HG03159 (cell line): ENCODE measurements around the gene RNF214.

Experiments
- ATAC-seq: cut with Tn5 transposase; IDR thresholded peaks from one replicate; pipeline ENCODE4 v1.9.1; 2021; ENCODE audit warnings: mild to moderate bottlenecking, moderate library complexity; ENCODE audit not compliant: unreplicated experiment

RNF214 gene

DNA sequence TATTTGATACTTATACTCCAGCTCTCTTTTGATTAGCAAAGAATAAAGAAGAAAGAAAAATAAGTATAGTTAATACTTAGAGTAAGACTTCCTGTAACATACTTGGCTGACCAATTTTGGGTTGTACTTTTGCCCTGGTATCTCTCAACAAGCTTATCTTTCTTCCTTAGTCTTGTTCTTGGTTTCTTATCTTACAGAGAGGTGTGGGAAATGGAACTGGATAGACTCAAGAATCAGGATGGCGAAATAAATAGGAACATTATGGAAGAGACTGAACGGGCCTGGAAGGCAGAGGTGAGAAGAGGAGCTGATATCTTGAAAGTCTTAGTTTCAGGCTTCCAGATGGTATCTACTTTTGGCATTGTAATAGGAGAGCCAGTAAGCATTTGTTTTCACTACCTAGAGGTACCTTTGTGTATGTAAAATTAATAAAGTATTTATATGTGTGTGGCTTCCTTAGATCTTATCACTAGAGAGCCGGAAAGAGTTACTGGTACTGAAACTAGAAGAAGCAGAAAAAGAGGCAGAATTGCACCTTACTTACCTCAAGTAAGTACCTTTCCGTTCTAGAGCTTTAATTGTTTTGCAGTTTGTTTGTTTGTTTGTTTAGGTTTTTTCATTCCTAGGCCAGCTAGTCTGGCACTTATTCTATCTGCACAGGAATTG, 47.4 kb downstream of the RNF214 start:
- ATAC-seq: no peak

GRCh38 chr11:117281159-117281558, 48.7 kb downstream of the RNF214 start:
- no peak for ATAC-seq

DNA sequence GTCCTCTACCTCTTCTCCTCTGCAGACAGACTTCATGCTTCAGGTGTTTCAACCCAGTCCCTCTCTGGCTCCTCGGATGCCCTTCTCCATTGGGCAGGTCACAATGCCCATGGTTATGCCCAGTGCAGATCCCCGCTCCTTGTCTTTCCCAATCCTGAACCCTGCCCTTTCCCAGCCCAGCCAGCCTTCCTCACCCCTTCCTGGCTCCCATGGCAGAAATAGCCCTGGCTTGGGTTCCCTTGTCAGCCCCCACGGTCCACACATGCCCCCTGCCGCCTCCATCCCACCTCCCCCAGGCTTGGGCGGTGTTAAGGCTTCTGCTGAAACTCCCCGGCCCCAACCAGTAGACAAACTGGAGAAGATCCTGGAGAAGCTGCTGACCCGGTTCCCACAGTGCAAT, 49.4 kb downstream of the RNF214 start:
- ATAC-seq: no peak

DNA sequence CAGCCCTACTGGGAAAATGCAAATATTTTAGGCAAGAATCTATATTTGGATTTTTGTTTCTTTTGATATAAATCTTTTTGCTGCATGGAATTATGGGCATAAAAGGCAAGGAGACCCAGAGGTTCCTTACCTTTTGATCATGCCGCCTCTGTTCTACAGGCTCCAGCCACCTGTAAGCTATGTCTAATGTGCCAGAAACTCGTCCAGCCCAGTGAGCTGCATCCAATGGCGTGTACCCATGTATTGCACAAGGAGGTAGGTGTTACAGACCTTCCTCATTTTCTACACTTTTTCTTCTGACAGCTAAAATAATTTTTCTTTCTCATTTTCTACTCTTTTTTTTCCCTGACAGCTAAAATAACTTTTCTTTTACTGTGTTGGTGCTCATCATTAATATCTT, 50.5 kb downstream of the RNF214 start:
- ATAC-seq: no peak

DNA sequence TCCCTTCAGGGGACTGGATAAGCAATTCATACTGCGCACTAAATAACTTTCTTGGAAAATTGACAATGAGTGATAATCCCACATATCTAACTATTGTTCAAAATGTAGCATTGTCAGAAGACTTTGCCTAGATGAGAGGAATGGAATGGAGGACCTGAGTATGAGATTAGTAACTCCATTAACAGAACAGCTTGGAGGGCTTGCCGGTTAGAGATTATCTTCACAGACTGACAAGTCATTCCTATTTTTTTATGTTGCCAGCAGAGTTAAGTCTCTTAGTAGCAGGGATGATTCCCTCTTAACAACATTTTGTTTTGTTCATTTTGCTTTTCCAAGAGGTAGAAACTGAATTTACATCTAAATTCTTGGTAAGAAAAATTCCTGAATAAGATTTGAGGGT, 51.6 kb downstream of the RNF214 start:
- ATAC-seq: no peak

DNA sequence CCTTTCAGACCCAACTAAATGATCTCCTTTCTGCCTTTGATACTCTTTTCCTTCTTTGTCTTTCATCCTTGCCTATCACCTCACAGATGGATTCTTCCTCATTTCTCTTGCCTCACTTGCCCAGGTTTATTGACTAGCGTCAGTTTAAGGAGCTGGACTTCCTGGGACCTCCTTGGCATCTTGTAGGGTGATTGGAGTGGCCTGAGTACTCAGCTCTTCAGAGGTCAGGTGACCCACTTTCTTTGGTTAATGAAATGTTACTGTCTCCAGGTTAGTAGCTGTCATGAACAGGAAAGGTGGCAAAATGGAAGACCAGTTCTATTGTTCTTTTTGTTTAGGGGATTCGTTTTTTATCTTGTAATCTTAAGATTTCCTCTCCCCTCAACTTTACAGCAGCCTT, 54.1 kb downstream of the RNF214 start:
- no peak for ATAC-seq

DNA sequence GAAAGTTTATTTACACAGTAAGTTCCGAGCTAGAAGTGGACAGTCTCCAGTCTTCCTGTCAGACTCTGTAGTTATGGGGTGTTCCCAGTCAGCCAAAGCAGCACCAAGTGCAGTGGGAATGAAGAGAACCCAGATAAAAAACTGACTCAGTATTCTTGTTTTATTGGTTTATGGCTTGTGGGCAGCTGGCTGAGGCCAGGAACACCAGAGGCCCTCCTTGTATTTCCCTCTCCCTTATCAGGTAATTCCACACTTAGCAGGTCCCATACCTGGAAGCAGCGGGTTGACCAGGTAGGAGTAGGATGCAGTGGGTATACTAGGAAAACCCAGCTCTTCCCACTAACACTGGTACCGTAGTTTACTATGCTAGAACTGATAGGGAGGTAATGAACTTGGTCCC, 55.2 kb downstream of the RNF214 start:
- no peak for ATAC-seq

GRCh38 chr11:117289795-117290194, 57.3 kb downstream of the RNF214 start:
- no peak for ATAC-seq

GRCh38 chr11:117290809-117291396, 58.4 kb downstream of the RNF214 start, which contains the start of gene BACE1-AS:
Gene BACE1-AS (plus strand): TSS chr11:117291346.
- ATAC-seq: no peak

- no peak for ATAC-seq
Observed at GRCh38 chr11:117292616-117293015, 60.1 kb downstream of the RNF214 start.

GRCh38 chr11:117295438-117296137, 63.1 kb downstream of the RNF214 start:
- no peak for ATAC-seq

DNA sequence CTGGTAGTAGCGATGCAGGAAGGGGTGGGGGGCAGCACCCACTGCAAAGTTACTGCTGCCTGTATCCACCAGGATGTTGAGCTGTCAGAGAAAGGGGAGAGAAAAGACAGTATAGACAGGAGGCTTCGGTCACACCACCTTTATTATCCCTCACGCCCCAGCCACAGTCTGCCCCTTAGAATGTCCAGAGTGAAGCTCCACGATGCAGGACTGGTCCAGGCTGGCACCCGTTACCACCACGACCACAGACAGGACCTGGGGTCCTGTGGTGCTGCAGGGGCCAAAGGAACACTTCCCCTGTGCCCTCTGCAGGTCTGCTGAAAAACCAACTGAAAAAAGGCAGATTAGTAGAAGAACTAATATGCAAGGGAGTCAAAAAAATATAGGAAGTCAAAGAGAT, 64.4 kb downstream of the RNF214 start:
- no peak for ATAC-seq

- ATAC-seq: no peak
Observed at GRCh38 chr11:117298195-117298594, 65.7 kb downstream of the RNF214 start.

- ATAC-seq: no peak
Observed at GRCh38 chr11:117299351-117300282, 67.1 kb downstream of the RNF214 start.

GRCh38 chr11:117300283-117300663, 67.8 kb downstream of the RNF214 start:
- no peak for ATAC-seq

DNA sequence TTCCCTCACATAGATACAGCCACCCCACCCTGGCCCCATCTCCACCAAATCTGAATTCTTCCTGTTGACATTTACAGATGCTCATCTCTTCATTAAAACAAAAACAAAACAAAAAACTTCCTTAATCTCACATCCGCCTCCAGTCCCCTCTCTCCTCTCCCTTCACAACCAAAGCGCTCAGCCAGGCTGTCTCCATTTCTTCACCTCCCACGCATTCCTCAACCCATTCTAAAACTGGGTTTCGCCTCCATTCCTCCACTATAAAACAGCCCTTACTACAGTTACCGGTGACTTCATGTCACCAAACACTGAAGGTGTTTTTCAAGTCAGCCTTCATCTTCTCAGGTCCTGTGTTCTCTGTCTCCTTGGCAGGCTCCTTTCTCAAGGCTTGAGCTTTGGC, 68.3 kb downstream of the RNF214 start:
- ATAC-seq: no peak

DNA sequence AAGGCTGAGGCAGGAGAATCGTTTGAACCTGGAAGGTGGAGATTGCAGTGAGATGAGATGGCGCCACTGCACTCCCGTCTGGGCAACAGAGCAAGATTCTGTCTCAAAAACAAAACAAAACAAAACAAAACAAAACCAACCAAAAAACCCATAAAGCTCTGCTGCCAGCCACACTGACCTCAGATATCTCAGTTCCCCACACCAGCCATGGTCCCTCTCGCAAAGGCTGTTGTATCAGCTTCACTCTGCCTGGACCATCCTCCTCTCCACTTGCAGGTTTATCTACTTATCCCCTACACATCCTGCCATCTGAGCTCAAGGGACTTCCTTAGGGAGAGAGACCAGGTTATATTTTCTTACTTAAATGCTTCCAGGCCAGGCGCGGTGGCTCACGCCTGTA, 69.8 kb downstream of the RNF214 start:
- ATAC-seq: no peak

- no peak for ATAC-seq
Observed at GRCh38 chr11:117303101-117303500, 70.6 kb downstream of the RNF214 start.

- ATAC-seq: no peak
Observed at GRCh38 chr11:117303646-117304315, 71.3 kb downstream of the RNF214 start.

GRCh38 chr11:117305145-117305544, 72.7 kb downstream of the RNF214 start:
- no peak for ATAC-seq

DNA sequence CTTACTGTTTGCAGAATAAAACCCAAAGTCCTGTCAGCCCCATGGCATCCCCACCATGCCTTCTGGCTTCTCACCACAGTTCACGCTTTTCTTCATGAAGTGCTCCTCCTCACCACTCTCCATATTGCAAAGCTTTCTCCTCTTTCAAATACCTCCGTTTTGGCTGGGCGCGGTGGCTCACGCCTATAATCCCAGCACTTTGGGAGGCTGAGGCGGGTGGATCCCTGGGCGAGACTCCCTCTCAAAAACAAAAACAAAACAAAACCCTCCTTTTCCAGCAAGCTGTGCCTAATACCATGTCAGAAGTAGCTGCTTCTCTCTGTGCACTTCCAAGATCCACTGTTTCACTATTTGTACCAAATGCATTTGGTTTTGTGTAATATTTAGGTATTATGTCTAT, 76.8 kb downstream of the RNF214 start:
- ATAC-seq: no peak
